H7 (cell line): ENCODE measurements around the gene ENHO. TPM values are rescaled to one million over a fixed set of nuclear protein-coding genes. Genes with fewer than 3 reads are reported as not detected.

Source experiments
- DNase-seq: peaks from one replicate; pipeline ENCODE4 v3.0.0; 2012
- H3K27me3 ChIP-seq: 2 replicates; pipeline ENCODE4 v1.6.0; 2011; ENCODE audit warnings: mild to moderate bottlenecking, low read length; ENCODE audit not compliant: control insufficient read depth, insufficient read depth
- H3K36me3 ChIP-seq: replicated peaks from 2 replicates; pipeline ENCODE4 v1.5.1; 2011; ENCODE audit warnings: low read length; ENCODE audit not compliant: control insufficient read depth, insufficient read depth
- H3K4me3 ChIP-seq: 2 replicates; pipeline ENCODE4 v1.5.1; 2011; ENCODE audit warnings: low read depth, mild to moderate bottlenecking, control low read depth, low read length, moderate library complexity; ENCODE audit not compliant: insufficient read depth
- total RNA-seq: library from RNA; depleted of rRNA; stranded (reverse); fragments of >200 nt; shearing (Covaris generic); gene quantifications from 2 replicates; pipeline ENCODE4 v1.2.3, GENCODE V29; 2014

The ENHO gene
- total RNA-seq, 1 experiment from 2014 or later = 33.3 TPM

- no peaks in the 10 kb centered on the region for H3K36me3 ChIP-seq
- no peak overlapping the region for H3K4me3 ChIP-seq
- no peak for DNase-seq
- peaks cover 13% of the 10 kb centered on the region for H3K27me3 ChIP-seq
These were observed 3.2 kb upstream of the ENHO start for GRCh38 chr9:34526026-34526425.

- H3K27me3 ChIP-seq = peaks cover 15% of the 10 kb centered on the region
- no peaks in the 10 kb centered on the region for H3K36me3 ChIP-seq
- H3K4me3 ChIP-seq = no peak overlapping the region
- DNase-seq = no peak
These were observed 1.6 kb upstream of the ENHO start for GRCh38 chr9:34524349-34524748.

- Histone ChIP-seq H3K36me3 (no peaks in the 10 kb centered on the region), H3K4me3 (peak overlapping the region; percentile 51), H3K27me3 (peaks cover 15% of the 10 kb centered on the region)
- no peak for DNase-seq
These were observed 501 bp downstream of the ENHO start for GRCh38 chr9:34522091-34522887.

- DNase-seq = no peak
- H3K4me3 ChIP-seq = no peak overlapping the region
- H3K27me3 ChIP-seq = peaks cover 15% of the 10 kb centered on the region
- H3K36me3 ChIP-seq = no peaks in the 10 kb centered on the region
These were observed 1.3 kb downstream of the ENHO start for GRCh38 chr9:34521406-34522045.

- no peak for DNase-seq
- Histone ChIP-seq H3K36me3 (no peaks in the 10 kb centered on the region), H3K27me3 (peaks cover 15% of the 10 kb centered on the region), H3K4me3 (no peak overlapping the region)
These were observed 2.0 kb downstream of the ENHO start for GRCh38 chr9:34520505-34521385.

GRCh38 chr9:34520096-34520495 lies 2.7 kb downstream of the ENHO start:
- DNase-seq = no peak
- H3K36me3 ChIP-seq = no peaks in the 10 kb centered on the region
- H3K4me3 ChIP-seq = no peak overlapping the region
- H3K27me3 ChIP-seq = peaks cover 15% of the 10 kb centered on the region

- DNase-seq = peak; percentile 77
- no peaks in the 10 kb centered on the region for H3K36me3 ChIP-seq
- H3K4me3 ChIP-seq = no peak overlapping the region
- H3K27me3 ChIP-seq = peaks cover 15% of the 10 kb centered on the region
These were observed 3.3 kb downstream of the ENHO start for GRCh38 chr9:34519321-34520020.

- peaks cover 15% of the 10 kb centered on the region for H3K27me3 ChIP-seq
- DNase-seq = no peak
- H3K4me3 ChIP-seq = no peak overlapping the region
- H3K36me3 ChIP-seq = no peaks in the 10 kb centered on the region
These were observed 3.9 kb downstream of the ENHO start for GRCh38 chr9:34518896-34519295.

- Histone ChIP-seq H3K4me3 (no peak overlapping the region), H3K36me3 (no peaks in the 10 kb centered on the region), H3K27me3 (peaks cover 11% of the 10 kb centered on the region)
- no peak for DNase-seq
These were observed 4.6 kb downstream of the ENHO start for GRCh38 chr9:34518110-34518616.

GRCh38 chr9:34517185-34517584 lies 5.6 kb downstream of the ENHO start:
- H3K27me3 ChIP-seq = peaks cover 6% of the 10 kb centered on the region
- no peaks in the 10 kb centered on the region for H3K36me3 ChIP-seq
- no peak for DNase-seq
- H3K4me3 ChIP-seq = no peak overlapping the region

GRCh38 chr9:34515959-34516358 lies 6.8 kb downstream of the ENHO start:
- peaks cover 2% of the 10 kb centered on the region; the same call in 1 of the 2 replicates for H3K27me3 ChIP-seq
- DNase-seq = no peak
- no peaks in the 10 kb centered on the region for H3K36me3 ChIP-seq
- H3K4me3 ChIP-seq = no peak overlapping the region

- Histone ChIP-seq H3K4me3 (no peak overlapping the region), H3K36me3 (no peaks in the 10 kb centered on the region), H3K27me3 (no peaks in the 10 kb centered on the region; the same call in 1 of the 2 replicates)
- DNase-seq = no peak
These were observed 8.0 kb downstream of the ENHO start for GRCh38 chr9:34514816-34515215.

GRCh38 chr9:34514401-34514800 lies 8.4 kb downstream of the ENHO start:
- no peak for DNase-seq
- Histone ChIP-seq H3K27me3 (no peaks in the 10 kb centered on the region), H3K36me3 (no peaks in the 10 kb centered on the region), H3K4me3 (no peak overlapping the region)
